Uterus (tissue), 2 donors: Measurements from ENCODE around the gene MMP17.

Source experiments
- POLR2A ChIP-seq, 2 donors: fragments of 450-650 bp; IDR thresholded peaks; one replicate each; pipeline ENCODE4 v1.6.1; 2016; ENCODE audit warnings: antibody characterized with exemption in 2 of 2, mild to moderate bottlenecking in 1 of 2, moderate library complexity in 1 of 2
- TF ChIP-seq, protein P1 (sequence below), 4 experiments: fragments of 200-600 bp in 2 of 4; fragments of 450-650 bp in 2 of 4; sonication (generic) in 2 of 4; IDR thresholded peaks; one replicate each; pipeline ENCODE4 v1.5.1; 2016 to 2019; ENCODE audit warnings: antibody characterized with exemption in 4 of 4, mild to moderate bottlenecking in 2 of 4, moderate library complexity in 1 of 4

DNA sequence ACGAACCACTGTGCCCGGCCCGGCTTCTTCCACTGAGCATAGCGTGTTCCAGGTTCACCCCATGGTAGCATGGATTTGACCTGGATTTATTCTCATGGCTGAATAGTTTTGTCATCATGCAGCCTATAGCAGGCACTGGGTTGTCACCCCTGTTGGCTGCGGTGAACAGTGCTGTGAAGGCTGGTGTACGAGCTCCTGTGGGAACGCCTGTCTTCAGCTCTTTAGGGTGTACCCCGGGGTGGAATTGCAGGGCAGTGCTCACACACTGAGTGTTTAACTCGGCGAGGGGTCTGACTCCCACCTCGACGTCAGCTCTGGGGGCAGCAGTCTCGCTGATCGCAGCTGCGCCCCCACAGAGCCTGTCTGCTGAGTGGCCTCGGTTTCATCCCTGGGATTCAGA is 15.3 kb downstream of the MMP17 start:
- TF ChIP-seq, protein P1, sequence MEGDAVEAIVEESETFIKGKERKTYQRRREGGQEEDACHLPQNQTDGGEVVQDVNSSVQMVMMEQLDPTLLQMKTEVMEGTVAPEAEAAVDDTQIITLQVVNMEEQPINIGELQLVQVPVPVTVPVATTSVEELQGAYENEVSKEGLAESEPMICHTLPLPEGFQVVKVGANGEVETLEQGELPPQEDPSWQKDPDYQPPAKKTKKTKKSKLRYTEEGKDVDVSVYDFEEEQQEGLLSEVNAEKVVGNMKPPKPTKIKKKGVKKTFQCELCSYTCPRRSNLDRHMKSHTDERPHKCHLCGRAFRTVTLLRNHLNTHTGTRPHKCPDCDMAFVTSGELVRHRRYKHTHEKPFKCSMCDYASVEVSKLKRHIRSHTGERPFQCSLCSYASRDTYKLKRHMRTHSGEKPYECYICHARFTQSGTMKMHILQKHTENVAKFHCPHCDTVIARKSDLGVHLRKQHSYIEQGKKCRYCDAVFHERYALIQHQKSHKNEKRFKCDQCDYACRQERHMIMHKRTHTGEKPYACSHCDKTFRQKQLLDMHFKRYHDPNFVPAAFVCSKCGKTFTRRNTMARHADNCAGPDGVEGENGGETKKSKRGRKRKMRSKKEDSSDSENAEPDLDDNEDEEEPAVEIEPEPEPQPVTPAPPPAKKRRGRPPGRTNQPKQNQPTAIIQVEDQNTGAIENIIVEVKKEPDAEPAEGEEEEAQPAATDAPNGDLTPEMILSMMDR (IDR thresholded peaks at IDR 0.05), result no peak
- TF ChIP-seq POLR2A (IDR thresholded peaks at IDR 0.05), result no peak
